ENCODE results near the gene TM9SF2.
"Not testable (repeated sequence)": the region's sequence is repeated elsewhere in the genome, so short reads cannot be mapped to it uniquely, and the experiment has no call there.

Gene TM9SF2

GRCh38 chr13:99491750-99492149, 9.5 kb upstream of the TM9SF2 start:
- not testable (repeated sequence) for DNase-seq (ENCODE audit: low read depth in 2 of 3, low spot score in 1 of 3)

DNA sequence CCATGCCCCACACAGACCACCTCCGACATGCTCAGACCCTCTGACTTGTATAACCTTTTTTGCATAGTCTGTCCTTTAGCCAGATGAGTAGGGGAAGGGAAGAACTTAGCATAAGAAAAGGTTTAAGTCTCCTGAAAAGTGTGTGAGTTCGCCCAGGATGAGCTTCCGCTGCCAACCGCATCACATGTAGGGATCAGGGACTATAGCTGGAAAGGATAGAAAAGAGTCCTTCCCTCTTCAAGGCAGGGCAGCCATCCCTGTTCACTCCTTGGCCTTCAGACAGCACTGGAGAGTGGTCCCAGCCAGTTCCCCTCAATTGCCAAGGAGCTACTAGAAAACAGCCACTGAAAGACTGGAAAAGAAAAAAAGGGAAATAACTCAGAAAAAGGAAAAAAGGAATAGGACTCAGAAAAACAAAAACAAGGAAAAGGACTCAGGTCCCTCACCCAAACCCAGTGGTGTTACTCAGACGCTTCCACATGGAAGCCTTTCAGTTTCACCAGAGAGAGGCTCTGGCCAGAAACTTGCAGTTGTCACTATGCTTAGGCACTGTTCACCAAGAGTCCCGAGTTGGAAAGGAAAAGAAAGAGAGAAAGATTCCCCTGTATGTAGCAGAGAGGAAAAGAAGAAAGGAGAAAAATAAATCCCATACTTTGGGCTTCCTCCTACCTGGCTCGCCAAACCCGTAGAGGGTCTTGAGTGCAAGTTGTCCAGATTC, 5.6 kb upstream of the TM9SF2 start:
- DNase-seq (ENCODE audit: low read depth in 2 of 3, low spot score in 1 of 3), result no peak

DNA sequence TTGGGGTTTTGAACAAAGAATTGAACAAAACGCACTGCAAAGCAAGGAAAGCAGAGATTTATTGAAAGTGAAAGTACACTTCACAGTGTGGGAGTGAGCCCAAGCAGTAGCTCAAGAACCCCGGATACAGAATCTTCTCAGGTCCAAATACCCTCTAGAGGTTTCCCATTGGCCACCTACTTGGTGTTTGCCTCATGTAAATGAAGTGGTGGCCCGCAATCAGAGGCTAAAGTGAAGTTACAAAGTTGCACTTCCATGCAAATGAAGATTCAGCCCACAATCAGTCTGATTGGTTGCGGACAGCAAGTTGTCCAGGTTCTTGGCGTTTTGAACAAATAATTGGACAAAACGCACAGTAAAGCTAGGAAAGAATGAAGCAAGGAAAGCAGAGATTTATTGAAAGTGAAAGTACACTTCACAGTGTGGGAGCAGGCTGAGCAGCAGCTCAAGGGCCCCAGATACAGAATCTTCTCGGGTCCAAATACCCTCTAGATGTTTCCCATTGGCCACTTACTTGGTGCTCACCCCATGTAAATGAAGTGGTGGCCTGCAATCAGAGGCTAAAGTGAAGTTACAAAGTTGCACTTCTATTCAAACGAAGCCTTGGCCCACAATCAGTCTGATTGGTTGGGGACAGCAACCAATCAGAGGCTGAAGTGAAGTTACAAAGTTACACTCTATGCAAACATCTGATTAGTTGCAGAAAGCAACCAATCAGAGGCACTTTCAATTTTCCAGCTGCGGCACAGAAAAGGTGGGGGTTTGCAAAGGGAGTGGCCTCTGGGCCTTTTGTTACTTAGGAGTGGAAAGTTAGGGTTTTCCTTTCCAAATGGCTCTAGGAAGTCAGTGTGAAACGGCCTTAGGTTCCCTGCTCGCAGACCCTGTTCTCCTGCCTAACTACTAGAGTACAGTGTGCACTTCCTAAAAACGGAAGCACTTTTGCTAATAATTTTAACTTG, 4.8 kb upstream of the TM9SF2 start:
- DNase-seq (ENCODE audit: low read depth in 2 of 3, low spot score in 1 of 3), result peak; percentile 49 to 64 (median 57)

DNA sequence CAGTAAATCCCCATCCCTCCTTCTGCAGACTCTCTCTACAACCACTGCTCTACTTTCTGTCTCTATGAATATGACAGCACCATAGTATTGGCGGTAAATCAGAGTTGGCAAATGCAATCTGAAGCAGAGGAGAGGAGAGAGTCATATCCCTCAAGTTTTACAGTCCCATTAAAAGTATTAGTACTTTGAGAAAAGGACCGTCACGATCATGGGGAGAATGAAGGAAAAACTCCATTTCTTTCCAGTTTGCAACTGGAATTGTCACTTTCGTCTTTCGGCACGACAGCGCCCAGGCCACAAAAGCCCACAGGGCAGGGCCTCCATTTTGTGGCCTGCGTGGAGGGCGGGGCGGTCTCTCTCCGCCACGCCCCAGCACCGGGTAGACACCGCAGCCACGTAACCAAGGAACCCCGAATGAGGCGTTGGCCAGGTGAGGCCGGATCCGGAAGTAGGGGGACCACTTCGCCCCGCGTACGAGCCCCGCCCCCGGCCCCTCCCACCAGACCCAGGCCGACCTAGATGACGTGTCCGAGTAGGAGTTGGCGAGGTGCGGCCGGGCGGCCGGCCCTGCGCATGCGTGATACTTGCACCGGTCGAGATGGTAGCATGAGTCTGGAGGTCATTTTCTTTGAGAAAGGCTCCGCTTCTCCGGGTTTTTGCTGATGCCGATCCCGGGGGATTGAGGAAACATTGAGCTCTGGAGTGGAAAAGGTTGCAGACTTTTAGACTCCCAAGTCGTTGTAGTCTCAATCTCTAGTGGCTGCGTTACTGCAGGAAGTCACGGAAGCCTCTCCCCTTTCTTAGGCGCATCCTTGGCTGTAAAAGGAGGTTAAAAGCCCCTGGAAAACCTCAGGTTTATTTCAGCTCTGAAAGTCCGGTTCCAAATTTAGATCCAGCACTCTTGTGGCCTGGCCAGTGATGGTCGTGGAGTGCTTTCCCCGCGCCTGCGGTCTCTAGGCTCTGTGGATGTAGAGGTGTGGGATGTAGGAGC, 2.8 kb upstream of the TM9SF2 start:
- peak; percentile 97 to 98 (median 97) for DNase-seq (ENCODE audit: low read depth in 2 of 3, low spot score in 1 of 3)

DNA sequence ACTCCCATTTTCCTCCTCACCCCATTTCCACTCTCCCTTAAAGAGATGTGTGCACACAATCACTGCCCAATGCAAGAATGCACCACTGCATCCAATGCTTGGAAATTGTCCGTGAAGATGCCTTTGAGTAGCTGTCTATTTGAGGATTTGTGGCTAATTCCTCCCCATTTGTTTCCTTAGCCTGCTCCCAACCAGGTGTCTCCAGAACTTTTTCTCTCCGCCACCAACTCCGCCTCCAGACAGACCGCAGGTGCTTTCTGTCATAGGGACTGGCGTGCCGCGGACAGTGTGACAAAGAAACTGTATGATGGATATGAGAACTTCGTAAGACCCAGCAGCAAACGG, 461 bp upstream of the TM9SF2 start:
- no peak for DNase-seq (ENCODE audit: low read depth in 2 of 3, low spot score in 1 of 3)

GRCh38 chr13:99501848-99502301, 603 bp downstream of the TM9SF2 start:
- no peak for DNase-seq (ENCODE audit: low read depth in 2 of 3, low spot score in 1 of 3)

- no peak for DNase-seq (ENCODE audit: low read depth in 2 of 3, low spot score in 1 of 3)
Observed at GRCh38 chr13:99505814-99506269, 4.6 kb downstream of the TM9SF2 start.

GRCh38 chr13:99506634-99507033, 5.4 kb downstream of the TM9SF2 start:
- no peak for DNase-seq (ENCODE audit: low read depth in 2 of 3, low spot score in 1 of 3)

DNA sequence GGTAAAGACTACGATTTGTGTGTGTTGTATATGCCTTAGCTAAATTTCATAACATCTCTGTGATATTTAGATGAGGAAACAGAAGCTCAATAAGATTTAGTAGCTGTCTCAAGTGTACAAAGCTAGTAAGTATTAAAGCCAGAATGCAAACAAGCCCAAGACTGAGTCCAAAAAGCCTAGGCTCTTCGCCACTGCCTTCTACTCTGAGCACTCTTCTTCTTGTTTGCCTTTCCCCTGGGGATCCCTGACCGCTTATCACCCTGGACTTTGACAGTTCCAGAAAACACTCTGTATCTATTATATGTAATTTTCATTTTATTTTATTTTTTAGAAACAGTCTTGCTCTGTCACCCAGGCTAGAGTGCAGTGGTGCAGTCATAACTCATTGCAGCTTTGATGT, 5.8 kb downstream of the TM9SF2 start:
- no peak for DNase-seq (ENCODE audit: low read depth in 2 of 3, low spot score in 1 of 3)

GRCh38 chr13:99507551-99507950, 6.3 kb downstream of the TM9SF2 start:
- no peak for DNase-seq (ENCODE audit: low read depth in 2 of 3, low spot score in 1 of 3)

DNA sequence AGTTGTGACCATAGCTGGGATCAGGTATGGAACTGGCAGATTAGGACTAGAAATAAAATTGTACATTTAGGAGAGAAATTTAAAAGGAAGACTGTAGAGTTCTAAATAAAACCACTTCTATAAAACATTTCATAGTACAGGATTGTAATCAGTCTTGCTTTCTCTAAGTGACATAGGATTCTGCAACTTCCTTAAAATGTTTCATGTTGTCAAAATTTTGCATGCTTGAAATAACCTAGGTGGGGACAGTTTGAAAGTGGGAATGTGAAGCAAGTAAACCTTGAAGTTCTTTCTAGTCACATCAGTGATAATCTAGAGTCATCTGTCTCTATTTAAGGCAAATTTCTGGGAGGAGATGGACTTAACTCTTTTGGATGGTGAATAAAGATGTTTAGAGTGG, 6.7 kb downstream of the TM9SF2 start:
- no peak for DNase-seq (ENCODE audit: low read depth in 2 of 3, low spot score in 1 of 3)

GRCh38 chr13:99509479-99509878, 8.2 kb downstream of the TM9SF2 start:
- no peak for DNase-seq (ENCODE audit: low read depth in 2 of 3, low spot score in 1 of 3)

DNA sequence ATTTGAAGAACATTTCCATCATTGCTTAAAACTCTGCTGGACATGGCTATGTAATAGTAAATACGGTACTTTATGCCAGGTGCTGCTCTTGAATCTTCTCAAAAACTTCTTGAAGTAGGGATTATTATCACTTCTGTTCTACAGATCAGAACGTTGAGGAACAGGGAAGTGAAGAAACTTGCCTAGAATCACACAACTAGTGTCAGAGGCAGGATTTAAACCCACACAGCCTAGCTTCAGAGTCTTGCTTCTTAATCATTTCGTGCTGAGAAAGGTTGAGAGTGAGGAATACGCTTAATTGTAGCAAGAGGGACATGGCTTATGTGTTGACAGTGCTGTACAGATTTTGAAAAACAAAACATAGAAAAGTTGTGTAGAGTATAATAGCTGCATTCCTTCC, 13.5 kb downstream of the TM9SF2 start:
- no peak for DNase-seq (ENCODE audit: low read depth in 2 of 3, low spot score in 1 of 3)

GRCh38 chr13:99516153-99516929, 15.1 kb downstream of the TM9SF2 start:
- DNase-seq (ENCODE audit: low read depth in 2 of 3, low spot score in 1 of 3), result no peak

- DNase-seq (ENCODE audit: low read depth in 2 of 3, low spot score in 1 of 3), result no peak
Observed at GRCh38 chr13:99517577-99517976, 16.3 kb downstream of the TM9SF2 start.

- no peak for DNase-seq (ENCODE audit: low read depth in 2 of 3, low spot score in 1 of 3)
Observed at GRCh38 chr13:99517984-99518383, 16.7 kb downstream of the TM9SF2 start.

- no peak for DNase-seq (ENCODE audit: low read depth in 2 of 3, low spot score in 1 of 3)
Observed at GRCh38 chr13:99522298-99522697, 21.0 kb downstream of the TM9SF2 start.

- DNase-seq (ENCODE audit: low read depth in 2 of 3, low spot score in 1 of 3), result no peak
Observed at GRCh38 chr13:99523838-99524237, 22.6 kb downstream of the TM9SF2 start.

DNA sequence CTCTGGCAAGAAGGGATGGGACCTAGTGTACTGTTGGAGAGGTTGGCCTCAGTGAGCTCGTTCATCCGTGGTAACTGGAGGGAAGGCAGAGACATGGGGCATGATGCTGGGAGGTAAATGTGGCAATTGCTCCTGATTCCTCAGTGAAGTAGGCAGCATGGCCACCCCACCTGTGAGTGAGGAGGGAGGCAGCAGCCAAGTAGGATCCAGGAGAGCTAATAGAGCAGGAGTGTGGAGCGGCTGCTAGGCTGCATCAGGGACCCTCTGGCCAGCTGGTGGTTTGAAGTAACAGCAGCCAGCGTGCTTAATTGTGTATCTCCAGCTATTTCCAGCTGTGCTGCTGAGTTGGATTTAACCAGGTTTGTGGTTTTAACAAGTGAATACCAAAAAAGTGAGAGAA, 24.7 kb downstream of the TM9SF2 start:
- DNase-seq (ENCODE audit: low read depth in 2 of 3, low spot score in 1 of 3), result no peak

- no peak for DNase-seq (ENCODE audit: low read depth in 2 of 3, low spot score in 1 of 3)
Observed at GRCh38 chr13:99526549-99526948, 25.3 kb downstream of the TM9SF2 start.

Data from stimulated activated CD4-positive, alpha-beta T cell treated with anti-CD3 and anti-CD28 coated beads, Interleukin-12 subunit alpha, Interleukin-12 subunit beta, amount 100 ng/mL, for 48 hours (primary cell).